H9 (cell line): ENCODE data around the gene CTNNA3. TPM values are rescaled to one million over a fixed set of nuclear protein-coding genes. Genes with fewer than 3 reads are reported as not detected.

Experiments used
- DNase-seq: peaks from one replicate; pipeline ENCODE4 v3.0.0-alpha.2; 2017
- H2AFZ ChIP-seq: one replicate; pipeline ENCODE4 v1.6.1; 2013; ENCODE audit warnings: mild to moderate bottlenecking, low read length, control low read depth, moderate library complexity
- H2AK5ac ChIP-seq: 2 replicates; pipeline ENCODE4 v1.6.1; 2013; ENCODE audit warnings: low read length, control low read depth, mixed read lengths; ENCODE audit not compliant: insufficient read length
- H2BK120ac ChIP-seq: one replicate; pipeline ENCODE4 v1.6.1; 2013; ENCODE audit warnings: low read depth, mild to moderate bottlenecking, low read length, control low read depth, inconsistent platforms; ENCODE audit not compliant: poor library complexity, severe bottlenecking
- H2BK12ac ChIP-seq: 2 replicates; pipeline ENCODE4 v1.6.1; 2013; ENCODE audit warnings: low read length, control low read depth, mixed read lengths, low read depth; ENCODE audit not compliant: insufficient read length
- H2BK15ac ChIP-seq: 2 replicates; pipeline ENCODE4 v1.6.1; 2013; ENCODE audit warnings: low read depth, low read length, control low read depth
- H2BK20ac ChIP-seq: one replicate; pipeline ENCODE4 v1.6.1; 2013; ENCODE audit warnings: low read depth, mild to moderate bottlenecking, low read length, control low read depth, inconsistent platforms; ENCODE audit not compliant: poor library complexity, severe bottlenecking
- H2BK5ac ChIP-seq: 2 replicates; pipeline ENCODE4 v1.6.1; 2013; ENCODE audit warnings: low read length, control low read depth, mixed read lengths; ENCODE audit not compliant: insufficient read length
- H3K14ac ChIP-seq: 2 replicates; pipeline ENCODE4 v1.6.1; 2013; ENCODE audit warnings: low read length, control low read depth; ENCODE audit not compliant: insufficient read depth
- H3K18ac ChIP-seq: 2 replicates; pipeline ENCODE4 v1.6.1; 2013; ENCODE audit warnings: low read depth, mild to moderate bottlenecking, mixed read lengths, low read length, control low read depth; ENCODE audit not compliant: insufficient read length
- H3K23ac ChIP-seq: 2 replicates; pipeline ENCODE4 v1.6.1; 2013; ENCODE audit warnings: low read length, control low read depth, mixed read lengths, low read depth; ENCODE audit not compliant: insufficient read length
- H3K23me2 ChIP-seq: 2 replicates; pipeline ENCODE4 v1.6.1; 2013; ENCODE audit warnings: low read depth, mild to moderate bottlenecking, mixed read lengths, low read length, control low read depth; ENCODE audit not compliant: insufficient read length, poor library complexity, severe bottlenecking
- H3K27ac ChIP-seq: 2 replicates; pipeline ENCODE4 v1.5.1; 2013; ENCODE audit warnings: low read length, control low read depth, mixed read lengths, low read depth; ENCODE audit not compliant: insufficient read length
- H3K27me3 ChIP-seq: 2 replicates; pipeline ENCODE4 v1.6.1; 2013; ENCODE audit warnings: low read length, control low read depth, inconsistent platforms; ENCODE audit not compliant: insufficient read depth
- H3K4ac ChIP-seq: 2 replicates; pipeline ENCODE4 v1.6.1; 2013; ENCODE audit warnings: low read depth, mild to moderate bottlenecking, control low read depth, inconsistent platforms, low read length, moderate library complexity
- H3K4me1 ChIP-seq: 2 replicates; pipeline ENCODE4 v1.6.1; 2013; ENCODE audit warnings: low read length, control low read depth, inconsistent platforms; ENCODE audit not compliant: insufficient read depth
- H3K4me2 ChIP-seq: 2 replicates; pipeline ENCODE4 v1.6.1; 2013; ENCODE audit warnings: low read length, control low read depth, mixed read lengths; ENCODE audit not compliant: insufficient read length, insufficient read depth
- H3K56ac ChIP-seq: 2 replicates; pipeline ENCODE4 v1.6.1; 2013; ENCODE audit warnings: low read depth, mild to moderate bottlenecking, mixed read lengths, low read length, control low read depth; ENCODE audit not compliant: insufficient read length
- H3K79me1 ChIP-seq: 2 replicates; pipeline ENCODE4 v1.6.1; 2013; ENCODE audit warnings: low read depth, mild to moderate bottlenecking, moderate library complexity, low read length, control low read depth, inconsistent platforms; ENCODE audit not compliant: insufficient read depth, poor library complexity, severe bottlenecking
- H3K79me2 ChIP-seq: 2 replicates; pipeline ENCODE4 v1.6.1; 2013; ENCODE audit warnings: low read length, control low read depth, inconsistent platforms; ENCODE audit not compliant: insufficient read depth
- H3K9ac ChIP-seq: 2 replicates; pipeline ENCODE4 v1.6.1; 2013; ENCODE audit warnings: low read length, control low read depth, mixed read lengths; ENCODE audit not compliant: insufficient read length; ENCODE audit errors: extremely low read depth
- H3K9me3 ChIP-seq: one replicate; pipeline ENCODE4 v1.6.1; 2013; ENCODE audit warnings: low read depth, low read length, inconsistent platforms; ENCODE audit not compliant: control insufficient read depth
- H3T11ph ChIP-seq: one replicate; pipeline ENCODE4 v1.6.1; 2013; ENCODE audit warnings: mild to moderate bottlenecking, low read length, control low read depth, inconsistent platforms
- H4K20me1 ChIP-seq: one replicate; pipeline ENCODE4 v1.6.1; 2013; ENCODE audit not compliant: control insufficient read depth, insufficient read length, insufficient read depth
- H4K5ac ChIP-seq: 2 replicates; pipeline ENCODE4 v1.6.1; 2013; ENCODE audit warnings: low read depth, mild to moderate bottlenecking, mixed read lengths, low read length, control low read depth; ENCODE audit not compliant: insufficient read length
- H4K8ac ChIP-seq: replicated peaks from 2 replicates; pipeline ENCODE4 v1.6.1; 2013; ENCODE audit warnings: low read length, control low read depth, mixed read lengths, low read depth; ENCODE audit not compliant: insufficient read length
- H4K91ac ChIP-seq: 2 replicates; pipeline ENCODE4 v1.6.1; 2013; ENCODE audit warnings: low read depth, mild to moderate bottlenecking, moderate library complexity, mixed read lengths, low read length, control low read depth; ENCODE audit not compliant: insufficient read length
- H3K27ac Mint-ChIP-seq, 3 experiments: 2 replicates in 2 of 3; 3 replicates in 1 of 3; pipeline ENCODE4 v1.8.0; 2020 to 2021; ENCODE audit warnings: mixed read lengths in 3 of 3, mild to moderate bottlenecking in 1 of 3, moderate library complexity in 1 of 3
- H3K27me3 Mint-ChIP-seq: 2 replicates; pipeline ENCODE4 v1.8.0; 2021; ENCODE audit warnings: low read depth, mild to moderate bottlenecking, moderate library complexity, mixed read lengths
- H3K36me3 Mint-ChIP-seq, 3 experiments: 2 replicates in 2 of 3; 3 replicates in 1 of 3; pipeline ENCODE4 v1.8.0; 2020 to 2021; ENCODE audit warnings: low read depth in 3 of 3, mixed read lengths in 3 of 3; ENCODE audit not compliant: insufficient read depth in 1 of 3
- H3K4me1 Mint-ChIP-seq, 2 experiments: 2 replicates each; pipeline ENCODE4 v1.8.0; 2020; ENCODE audit warnings: mixed read lengths in 2 of 2
- H3K4me3 Mint-ChIP-seq, 2 experiments: 2 replicates in 1 of 2; 3 replicates in 1 of 2; pipeline ENCODE4 v1.8.0; 2020 to 2021; ENCODE audit warnings: mild to moderate bottlenecking in 2 of 2, mixed read lengths in 2 of 2, moderate library complexity in 1 of 2
- H3K9me3 Mint-ChIP-seq, 2 experiments: 2 replicates in 1 of 2; 3 replicates in 1 of 2; pipeline ENCODE4 v1.8.0; 2020; ENCODE audit warnings: mild to moderate bottlenecking in 2 of 2, mixed read lengths in 2 of 2, moderate library complexity in 1 of 2
- CTCF ChIP-seq: fragments of 200-600 bp; sonication (generic); conservative IDR thresholded peaks from 3 replicates; pipeline ENCODE4 v1.8.0; 2021; ENCODE audit warnings: antibody characterized with exemption, mild to moderate bottlenecking
- WGBS: extraction: QIAGEN DNeasy Blood & Tissue Kit; methylation state at CpG from one replicate; pipeline ENCODE4 v1.1.7; 2013; ENCODE audit warnings: missing lambda C conversion rate, low lambda C conversion rate, mixed read lengths; ENCODE audit not compliant: insufficient read length; ENCODE audit errors: extremely low coverage; 5-methylcytosine and 5-hydroxymethylcytosine counted together
- total RNA-seq: library from RNA; stranded (reverse); gene quantifications from 2 replicates; pipeline ENCODE4 v1.2.1, GENCODE V29; 2021

Gene CTNNA3
- total RNA-seq, 1 experiment from 2014 or later: 3.3 TPM

DNA sequence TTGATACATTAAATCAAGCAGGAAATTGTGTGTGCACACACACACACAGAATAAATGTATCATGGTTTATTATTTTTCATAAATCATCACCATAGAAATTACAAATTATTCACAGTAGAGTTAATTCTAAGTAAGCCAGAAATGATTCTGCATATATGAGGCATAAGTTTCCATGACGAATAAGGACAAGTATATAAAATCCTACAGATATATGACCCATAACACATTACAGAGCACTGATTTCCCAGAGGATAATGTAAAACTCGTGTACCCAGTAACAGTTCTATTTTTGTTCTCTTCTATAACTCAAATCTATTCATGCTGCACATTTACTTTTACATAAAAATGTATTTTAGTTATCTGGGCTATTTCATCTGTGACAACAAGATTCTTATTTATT, 600.5 kb downstream of the CTNNA3 start:
- Histone ChIP-seq H3K56ac (no peak overlapping the region), H2BK12ac (no peak overlapping the region), H4K91ac (no peak overlapping the region), H3K79me1 (no peaks in the 10 kb centered on the region), H2AFZ (no peak overlapping the region), H2BK15ac (no peak overlapping the region), H3K4ac (no peak overlapping the region), H3T11ph (no peak overlapping the region), H2BK20ac (no peak overlapping the region), H4K8ac (no peak overlapping the region), H3K23me2 (no peaks in the 10 kb centered on the region), H3K9ac (no peak overlapping the region), H4K20me1 (no peaks in the 10 kb centered on the region), H2BK5ac (no peak overlapping the region), H2BK120ac (no peak overlapping the region), H3K27ac (no peak overlapping the region), H4K5ac (no peak overlapping the region), H3K23ac (no peak overlapping the region), H3K9me3 (no peaks in the 10 kb centered on the region), H3K18ac (no peak overlapping the region), H3K14ac (no peak overlapping the region), H3K4me2 (no peak overlapping the region), H3K27me3 (no peaks in the 10 kb centered on the region), H3K4me1 (peaks cover 3% of the 10 kb centered on the region; the same call in 1 of the 2 replicates), H2AK5ac (no peak overlapping the region), H3K79me2 (no peaks in the 10 kb centered on the region)
- no peak overlapping the region for H3K4me3 Mint-ChIP-seq
- DNase-seq: no peak
- H3K27ac Mint-ChIP-seq: no peak overlapping the region
- H3K27me3 Mint-ChIP-seq: no peaks in the 10 kb centered on the region
- no peaks in the 10 kb centered on the region for H3K9me3 Mint-ChIP-seq
- H3K36me3 Mint-ChIP-seq: no peaks in the 10 kb centered on the region
- no peak for TF ChIP-seq CTCF
- WGBS: no CpG with 5 or more reads among the region's 2 CpGs
- H3K4me1 Mint-ChIP-seq: peaks cover 16 to 24% of the 10 kb centered on the region in 2 experiments
